Right hindlimb (tissue), 1 donor: ENCODE measurements around the gene BID.
A peak's percentile ranks its signal among the peaks of the same experiment; 100 is the strongest.
"Not testable (repeated sequence)": the region's sequence is repeated elsewhere in the genome, so short reads cannot be mapped to it uniquely, and the experiment has no call there.

Experiments used
- DNase-seq: peaks from one replicate; pipeline ENCODE4 v3.0.0-alpha.2; 2018

Gene BID

GRCh38 chr22:17767233-17768065 is 6.8 kb downstream of the BID start:
- no peak for DNase-seq

- not testable (repeated sequence) for DNase-seq
Observed at GRCh38 chr22:17764852-17765251, 9.4 kb downstream of the BID start.

- DNase-seq, result no peak
Observed at GRCh38 chr22:17764036-17764435, 10.2 kb downstream of the BID start.

GRCh38 chr22:17763442-17763841 is 10.8 kb downstream of the BID start:
- not testable (repeated sequence) for DNase-seq

GRCh38 chr22:17761138-17761488 is 13.2 kb downstream of the BID start:
- no peak for DNase-seq

GRCh38 chr22:17754233-17754925 is 19.9 kb downstream of the BID start:
- no peak for DNase-seq

- DNase-seq, result no peak
Observed at GRCh38 chr22:17753401-17753989, 20.8 kb downstream of the BID start.

- DNase-seq, result no peak
Observed at GRCh38 chr22:17751596-17751995, 22.7 kb downstream of the BID start.

GRCh38 chr22:17749605-17750395 is 24.5 kb downstream of the BID start:
- no peak for DNase-seq

GRCh38 chr22:17748555-17749353 is 25.5 kb downstream of the BID start:
- no peak for DNase-seq

GRCh38 chr22:17746916-17747315 is 27.4 kb downstream of the BID start:
- DNase-seq, result no peak

- DNase-seq, result no peak
Observed at GRCh38 chr22:17744430-17744829, 29.8 kb downstream of the BID start.

GRCh38 chr22:17743661-17744411 is 30.4 kb downstream of the BID start:
- no peak for DNase-seq

- DNase-seq, result peak; percentile 81
Observed at GRCh38 chr22:17742527-17742902, 31.8 kb downstream of the BID start.

GRCh38 chr22:17741866-17742526 is 32.3 kb downstream of the BID start:
- no peak for DNase-seq

GRCh38 chr22:17739196-17739975 is 34.9 kb downstream of the BID start:
- no peak for DNase-seq

- no peak for DNase-seq
Observed at GRCh38 chr22:17738386-17739128, 35.7 kb downstream of the BID start.

- DNase-seq, result no peak
Observed at GRCh38 chr22:17734187-17734586, 40.1 kb downstream of the BID start.

- DNase-seq, result no peak
Observed at GRCh38 chr22:17733466-17733865, 40.8 kb downstream of the BID start.
